GM19438 (cell line): ENCODE data around the gene P2RY8.
"Not testable (repeated sequence)": the region's sequence is repeated elsewhere in the genome, so short reads cannot be mapped to it uniquely, and the experiment has no call there.

Experiments
- ATAC-seq: cut with Tn5 transposase; IDR thresholded peaks from one replicate; pipeline ENCODE4 v1.9.1; 2021; ENCODE audit warnings: low read depth; ENCODE audit not compliant: unreplicated experiment

P2RY8 gene

DNA sequence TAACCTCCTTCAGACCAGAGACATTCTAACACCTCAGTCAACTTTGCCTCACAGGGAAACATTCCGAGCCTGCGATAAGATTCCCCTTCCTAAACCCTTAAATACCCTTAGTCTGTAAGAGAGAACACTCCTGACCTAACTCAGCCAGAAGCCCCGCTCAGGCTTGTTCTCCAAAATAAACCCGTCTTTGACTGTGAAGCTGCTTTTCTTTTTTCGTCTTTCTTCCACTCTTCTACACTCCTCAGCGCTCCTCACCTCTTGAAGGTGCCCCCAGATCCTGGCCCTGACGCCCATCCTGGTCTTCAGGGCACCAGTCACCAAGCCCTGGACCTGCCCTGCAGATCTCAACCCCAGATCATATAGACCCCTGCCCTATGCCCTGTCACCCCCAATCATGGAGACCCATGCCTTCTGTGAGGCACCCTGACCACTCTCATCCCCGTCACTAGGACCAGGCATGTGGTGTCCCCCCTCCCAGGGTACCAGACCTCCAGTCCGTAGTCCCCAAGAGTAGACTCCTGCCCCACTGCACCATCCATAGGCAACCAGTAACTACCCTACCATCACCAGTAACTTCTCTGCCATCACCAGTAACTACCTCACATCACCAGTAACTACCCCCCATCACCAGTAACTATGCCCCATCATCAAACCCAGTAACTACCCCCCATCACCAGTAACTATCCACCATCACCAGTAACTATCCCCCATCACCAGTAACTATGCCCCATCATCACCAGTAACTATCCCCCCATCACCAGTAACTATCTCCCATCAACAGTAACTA is 87.8 kb downstream of the P2RY8 start:
- ATAC-seq, result no peak

DNA sequence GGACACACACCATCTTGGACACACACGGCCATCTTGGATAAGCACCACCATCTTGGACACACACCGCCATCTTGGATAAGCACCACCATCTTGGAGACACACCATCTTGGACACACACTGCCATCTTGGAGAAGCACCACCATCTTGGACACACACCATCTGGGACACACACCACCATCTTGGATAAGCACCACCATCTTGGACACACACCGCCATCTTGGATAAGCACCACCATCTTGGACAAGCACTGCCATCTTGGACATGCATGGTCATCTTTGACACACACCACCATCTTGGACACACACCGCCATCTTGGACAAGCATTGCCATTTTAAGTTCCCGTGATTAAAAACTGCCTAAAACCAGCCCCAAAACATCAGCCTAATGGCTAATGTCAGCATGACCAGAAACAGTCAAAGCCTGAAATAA is 88.4 kb downstream of the P2RY8 start:
- not testable (repeated sequence) for ATAC-seq

DNA sequence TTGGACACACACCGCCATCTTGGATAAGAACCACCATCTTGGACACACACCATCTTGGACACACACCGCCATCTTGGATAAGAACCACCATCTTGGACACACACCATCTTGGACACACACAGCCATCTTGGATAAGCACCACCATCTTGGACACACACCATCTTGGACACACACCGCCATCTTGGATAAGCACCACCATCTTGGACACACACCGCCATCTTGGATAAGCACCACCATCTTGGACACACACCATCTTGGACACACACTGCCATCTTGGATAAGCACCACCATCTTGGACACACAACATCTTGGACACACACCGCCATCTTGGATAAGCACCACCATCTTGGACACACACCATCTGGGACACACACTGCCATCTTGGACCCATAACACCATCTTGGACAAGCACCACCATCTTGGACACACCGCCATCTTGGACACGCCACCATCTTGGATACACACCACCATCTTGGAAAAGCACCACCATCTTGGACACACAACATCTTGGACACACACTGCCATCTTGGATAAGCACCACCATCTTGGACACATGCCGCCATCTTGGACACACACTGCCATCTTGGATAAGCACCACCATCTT is 88.9 kb downstream of the P2RY8 start:
- ATAC-seq, result not testable (repeated sequence)

DNA sequence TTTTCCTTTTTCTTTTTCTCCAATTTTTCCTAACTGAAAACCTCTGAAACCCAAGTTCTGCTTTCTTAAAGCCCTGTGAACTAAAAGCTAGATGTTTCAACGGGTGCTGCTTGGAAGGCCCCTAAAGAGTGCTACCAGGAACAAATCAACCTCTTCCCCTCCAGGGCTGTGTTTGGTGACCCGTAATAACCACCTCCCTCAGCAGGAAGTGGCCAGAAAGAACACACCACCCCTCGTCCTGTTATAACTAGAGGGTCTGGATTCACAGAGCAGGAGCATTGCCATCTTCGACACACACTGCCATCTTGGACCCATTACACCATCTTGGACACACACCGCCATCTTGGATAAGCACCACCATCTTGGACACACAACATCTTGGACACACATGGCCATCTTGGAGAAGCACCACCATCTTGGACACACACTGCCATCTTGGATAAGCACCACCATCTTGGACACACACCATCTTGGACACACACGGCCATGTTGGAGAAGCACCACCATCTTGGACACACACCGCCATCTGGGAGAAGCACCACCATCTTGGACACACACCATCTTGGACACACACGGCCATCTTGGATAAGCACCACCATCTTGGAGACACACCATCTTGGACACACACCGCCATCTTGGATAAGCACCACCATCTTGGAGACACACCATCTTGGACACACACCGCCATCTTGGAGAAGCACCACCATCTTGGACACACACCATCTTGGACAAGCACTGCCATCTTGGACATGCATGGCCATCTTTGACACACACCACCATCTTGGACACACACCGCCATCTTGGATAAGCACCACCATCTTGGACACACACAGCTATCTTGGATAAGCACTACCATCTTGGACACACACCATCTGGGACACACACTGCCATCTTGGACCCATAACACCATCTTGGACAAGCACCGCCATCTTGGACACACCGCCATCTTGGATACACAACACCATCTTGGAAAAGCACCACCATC is 89.7 kb downstream of the P2RY8 start:
- not testable (repeated sequence) for ATAC-seq

DNA sequence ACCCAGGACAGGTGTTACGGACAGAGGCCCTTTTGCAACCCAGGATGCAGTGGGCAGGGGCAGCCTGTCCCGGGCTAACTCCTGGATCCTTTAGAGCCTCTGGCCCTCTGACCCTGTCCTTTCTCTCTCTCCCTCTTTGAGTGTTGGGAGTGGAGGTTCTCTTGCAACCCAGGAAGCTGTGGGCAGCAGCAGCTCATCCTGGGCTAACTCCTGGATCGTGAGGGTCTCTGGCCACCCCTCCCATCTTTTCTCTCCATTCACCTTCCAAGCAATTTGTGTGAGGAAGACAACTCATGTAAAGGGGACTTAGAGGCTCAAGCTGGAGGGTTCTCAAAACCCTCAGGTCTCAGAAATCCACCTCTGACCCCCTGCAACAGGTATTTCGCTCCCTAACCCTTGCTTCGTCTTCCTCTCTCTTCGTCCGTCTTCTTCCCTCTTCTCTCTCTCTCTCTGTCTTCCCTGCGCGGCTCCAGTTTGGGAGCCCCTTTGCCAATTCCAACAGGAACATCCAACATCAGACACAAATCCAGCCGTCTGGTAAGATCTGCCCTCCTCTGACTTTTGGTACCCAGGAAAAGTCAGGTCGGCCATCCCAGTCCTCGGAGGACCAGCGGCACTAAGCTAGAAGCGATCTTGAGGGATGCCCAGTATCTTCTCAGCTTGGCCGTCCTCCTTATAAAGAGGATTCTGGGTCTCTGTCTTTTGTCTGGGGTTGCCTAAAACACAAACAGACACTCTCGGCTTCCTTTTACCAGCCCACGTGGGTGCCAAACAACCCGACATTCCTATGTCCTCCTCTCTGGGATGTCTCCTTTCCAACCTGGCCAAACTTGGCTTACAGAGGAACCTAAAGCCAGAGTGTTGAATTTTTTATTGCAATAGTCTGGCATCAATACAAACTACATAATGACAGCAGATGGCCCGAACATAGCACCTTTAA is 92.2 kb downstream of the P2RY8 start:
- ATAC-seq, result no peak

DNA sequence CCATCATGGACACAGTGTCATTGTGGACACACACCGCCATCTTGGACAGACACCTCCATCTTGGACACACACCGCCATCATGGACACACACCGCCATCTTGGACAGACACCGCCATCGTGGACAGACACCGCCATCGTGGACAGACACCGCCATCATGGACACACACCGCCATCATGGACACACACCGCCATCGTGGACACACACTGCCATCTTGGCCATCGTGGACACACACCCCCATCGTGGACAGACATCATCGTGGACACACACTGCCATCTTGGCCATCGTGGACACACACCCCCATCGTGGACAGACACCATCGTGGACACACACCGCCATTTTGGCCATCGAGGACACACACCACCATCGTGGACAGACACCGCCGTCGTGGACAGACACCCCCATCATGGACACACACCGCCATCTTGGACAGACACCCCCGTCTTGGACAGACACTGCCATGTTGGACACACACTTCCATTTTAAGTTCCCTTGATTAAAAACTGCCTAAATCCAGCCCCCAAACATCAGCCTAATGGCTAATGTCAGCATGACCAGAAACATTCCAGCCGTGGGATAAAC is 93.4 kb downstream of the P2RY8 start:
- no peak for ATAC-seq

DNA sequence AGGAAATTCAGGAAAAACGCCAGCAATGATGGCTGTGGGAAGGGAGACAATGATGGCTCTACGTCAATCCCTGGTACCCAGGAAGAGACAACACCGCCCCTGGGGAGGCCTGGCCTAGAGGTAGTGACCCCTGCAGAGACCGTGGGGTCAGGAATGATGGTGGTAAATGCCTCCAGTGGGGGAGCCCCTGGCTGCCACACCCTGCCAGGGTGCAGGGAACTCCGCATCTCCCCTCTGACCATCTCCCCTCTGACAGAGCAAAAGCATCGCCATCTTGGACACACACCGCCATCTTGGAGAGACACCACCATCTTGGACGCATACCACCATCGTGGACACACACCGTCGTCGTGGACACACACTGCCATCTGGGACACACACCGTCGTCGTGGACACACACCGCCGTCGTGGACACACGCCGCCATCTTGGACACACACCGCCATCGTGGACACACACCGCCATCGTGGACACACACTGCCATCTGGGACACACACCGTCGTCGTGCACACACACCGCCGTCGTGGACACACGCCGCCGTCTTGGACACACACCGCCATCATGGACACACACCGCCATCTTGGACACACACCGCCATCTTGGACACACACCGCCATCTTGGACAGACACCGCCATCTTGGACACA is 94.1 kb downstream of the P2RY8 start:
- ATAC-seq, result no peak

DNA sequence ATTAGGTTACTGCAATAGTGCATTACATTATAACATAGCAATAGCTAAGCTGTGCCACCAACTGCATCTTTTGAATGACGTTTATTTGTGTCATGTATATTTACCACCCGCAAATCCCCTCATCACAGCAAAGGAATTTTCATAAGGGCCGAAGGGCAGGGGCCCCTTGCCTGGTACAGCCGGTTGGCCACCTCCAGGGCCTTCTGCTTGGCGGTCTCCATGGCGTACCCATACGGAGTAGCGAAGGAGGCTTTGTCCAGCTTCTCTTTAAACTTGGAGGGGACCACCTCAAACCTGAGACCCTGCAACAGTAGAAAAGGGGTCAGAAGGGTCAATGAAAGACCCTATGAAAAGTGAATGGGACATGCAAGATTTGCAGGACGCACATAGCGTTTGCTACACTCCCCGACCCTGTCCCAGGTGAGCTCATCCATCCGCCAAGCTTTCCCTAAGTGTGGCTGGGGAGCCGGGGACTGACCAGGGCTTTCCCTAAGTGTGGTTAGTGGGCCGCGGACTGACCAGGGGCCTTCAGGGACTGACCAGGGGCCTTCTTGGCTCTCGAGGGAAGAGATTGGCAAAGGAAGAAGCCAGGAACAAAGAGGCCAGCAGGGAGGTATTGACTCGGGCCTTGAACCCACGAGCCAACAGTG is 94.8 kb downstream of the P2RY8 start:
- ATAC-seq, result no peak

DNA sequence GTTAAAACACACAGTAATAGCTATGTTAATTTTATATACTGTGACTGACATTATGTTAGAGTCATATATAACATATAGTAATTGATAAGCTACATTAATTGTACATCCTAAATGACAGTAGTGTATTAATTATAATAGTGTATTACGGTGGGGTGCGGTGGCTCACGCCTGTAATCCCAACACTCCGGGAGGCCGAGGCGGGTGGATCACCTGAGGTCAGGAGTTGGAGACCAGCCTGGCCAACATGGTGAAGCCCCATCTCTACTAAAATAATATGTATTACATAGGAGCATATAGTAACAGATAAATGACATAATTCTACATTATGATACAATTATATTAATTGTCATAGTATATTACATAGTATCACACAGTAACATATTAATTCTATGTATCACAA is 96.5 kb downstream of the P2RY8 start:
- no peak for ATAC-seq

DNA sequence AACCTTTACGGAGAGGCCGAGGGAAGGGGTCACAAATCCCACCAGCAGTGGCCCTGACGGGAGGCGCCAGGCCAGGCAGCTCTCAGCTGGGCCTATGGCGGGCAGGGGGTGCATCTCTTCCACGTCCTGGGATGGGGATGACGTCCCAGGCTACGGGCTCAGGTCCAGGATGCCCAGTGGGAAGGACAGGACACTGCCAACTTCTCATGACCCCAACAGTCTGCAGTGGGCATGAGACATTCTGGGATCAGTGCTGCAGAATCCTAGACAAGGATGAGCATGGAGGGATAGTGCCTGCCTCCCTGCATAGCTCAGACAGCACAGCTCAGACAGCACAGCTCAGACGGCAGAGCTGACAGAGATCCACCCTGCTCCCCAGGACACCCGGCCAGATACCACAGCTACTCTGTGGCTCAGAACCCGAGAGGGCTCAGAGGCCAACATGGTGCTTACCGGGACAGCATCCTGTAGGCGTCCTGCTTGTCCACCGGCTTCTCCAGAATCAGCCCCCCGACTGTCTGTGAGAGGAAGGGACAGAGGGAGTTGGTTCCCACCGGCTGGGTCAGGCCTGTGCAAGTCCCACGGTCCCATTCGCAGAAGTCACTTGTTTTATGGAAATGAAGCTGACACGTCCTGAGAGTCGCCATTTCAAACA is 101.6 kb downstream of the P2RY8 start:
- ATAC-seq, result no peak

DNA sequence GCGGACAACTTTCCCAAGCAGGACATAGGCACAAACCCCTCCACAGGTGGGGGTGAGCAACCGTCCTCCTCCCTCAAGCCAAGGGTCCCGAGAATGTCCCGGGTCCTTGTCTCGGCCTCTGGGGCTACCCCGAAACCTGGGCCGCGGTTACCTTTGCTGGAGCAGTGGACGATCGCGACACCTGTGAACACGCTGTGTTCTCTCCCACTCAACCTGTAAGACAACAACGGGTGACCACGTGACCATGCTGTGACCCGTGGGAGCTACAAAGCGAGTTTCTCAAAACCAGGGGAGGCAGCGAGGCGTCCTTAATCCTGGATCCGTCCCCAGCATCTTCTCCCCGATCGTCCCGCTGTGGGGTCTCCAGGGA is 102.1 kb downstream of the P2RY8 start:
- no peak for ATAC-seq

DNA sequence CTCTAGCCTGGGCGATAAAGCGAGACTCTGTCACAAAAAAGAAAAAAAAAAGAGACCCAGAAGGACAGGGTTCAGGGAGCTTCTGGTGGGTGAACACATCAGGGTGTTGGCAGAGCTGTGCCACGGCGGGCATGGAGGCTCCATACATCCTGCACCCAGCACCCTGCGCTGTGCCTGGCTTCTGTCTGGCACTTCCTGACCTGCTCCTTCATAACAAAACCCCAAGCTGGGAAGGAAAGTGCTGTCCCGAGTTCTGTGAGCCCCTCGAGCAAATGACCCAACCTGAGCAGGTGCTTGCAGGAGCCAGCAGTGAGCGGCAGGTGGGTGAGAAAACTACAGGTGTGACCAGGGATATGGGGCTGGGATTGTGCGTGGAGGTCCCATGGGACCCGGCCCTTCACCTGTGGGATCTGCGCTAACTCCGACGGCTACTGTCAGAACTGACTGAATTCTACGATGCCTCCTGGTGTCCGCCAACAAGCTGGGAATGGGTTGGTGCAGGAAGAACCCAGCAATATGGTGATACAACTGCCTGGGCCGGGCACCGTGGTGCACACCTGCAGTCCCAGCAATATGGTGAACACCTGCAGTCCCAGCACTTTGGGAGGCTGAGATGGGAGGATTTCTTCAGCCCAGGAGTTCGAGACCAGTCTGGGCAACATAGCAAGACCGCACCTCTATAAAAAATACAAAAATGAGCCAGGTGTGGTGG is 103.2 kb downstream of the P2RY8 start:
- no peak for ATAC-seq

DNA sequence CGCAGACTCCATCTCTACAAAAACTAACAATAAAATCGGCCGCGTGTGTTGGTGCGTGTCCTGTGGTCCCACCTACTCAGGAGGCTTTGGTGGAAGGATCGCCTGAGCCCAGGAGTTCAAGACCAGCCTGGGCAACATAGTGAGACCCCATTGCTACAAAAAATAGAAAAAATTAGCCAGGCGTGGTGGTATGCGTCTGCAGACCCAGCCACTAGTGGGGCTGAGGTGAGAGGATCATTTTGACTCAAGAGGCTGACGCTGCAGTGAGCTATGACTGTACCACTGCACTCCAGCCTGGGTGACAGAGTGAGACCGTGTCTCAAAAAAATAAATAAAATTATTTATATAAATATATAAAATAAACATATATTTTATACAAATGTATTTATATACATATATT is 106.5 kb downstream of the P2RY8 start:
- no peak for ATAC-seq

DNA sequence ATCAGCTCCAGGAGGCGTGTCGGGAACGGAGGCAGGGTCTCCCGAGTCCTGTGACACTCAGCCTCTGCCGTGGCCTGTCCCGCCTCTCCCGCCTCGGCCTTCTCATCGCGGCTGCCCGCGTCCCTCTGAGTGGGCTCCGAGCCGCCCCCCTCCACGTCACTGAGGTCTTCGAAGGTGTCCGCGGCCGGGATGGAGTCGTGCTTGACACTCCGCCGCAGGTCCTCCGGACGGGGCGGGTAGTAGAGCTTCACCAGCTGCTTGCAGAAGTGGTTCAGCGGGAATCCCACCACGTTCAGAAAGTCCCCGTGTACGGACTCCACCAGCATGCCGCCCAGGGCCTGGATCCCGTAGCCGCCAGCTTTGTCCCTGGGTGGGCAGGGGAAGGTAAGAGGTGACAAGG is 109.2 kb downstream of the P2RY8 start:
- no peak for ATAC-seq

DNA sequence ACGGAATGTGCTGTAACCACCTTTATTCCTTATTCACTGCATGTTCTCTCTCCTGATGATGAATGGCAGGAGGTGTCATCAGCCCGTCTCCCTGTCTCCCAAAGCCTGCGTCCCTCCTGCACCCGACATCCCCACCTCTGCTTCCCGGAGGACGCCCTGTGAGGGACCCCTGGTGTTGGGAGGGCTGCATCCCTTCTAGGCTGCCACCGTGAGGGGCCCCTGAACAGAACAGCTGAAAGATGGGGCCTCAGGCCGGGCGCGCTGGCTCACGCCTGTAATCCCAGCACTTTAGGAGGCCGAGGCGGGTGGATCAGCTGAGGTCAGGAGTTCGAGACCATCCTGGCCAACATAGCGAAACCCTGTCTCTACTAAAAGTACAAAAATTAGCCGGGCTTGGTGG is 110.7 kb downstream of the P2RY8 start:
- ATAC-seq, result not testable (repeated sequence)

DNA sequence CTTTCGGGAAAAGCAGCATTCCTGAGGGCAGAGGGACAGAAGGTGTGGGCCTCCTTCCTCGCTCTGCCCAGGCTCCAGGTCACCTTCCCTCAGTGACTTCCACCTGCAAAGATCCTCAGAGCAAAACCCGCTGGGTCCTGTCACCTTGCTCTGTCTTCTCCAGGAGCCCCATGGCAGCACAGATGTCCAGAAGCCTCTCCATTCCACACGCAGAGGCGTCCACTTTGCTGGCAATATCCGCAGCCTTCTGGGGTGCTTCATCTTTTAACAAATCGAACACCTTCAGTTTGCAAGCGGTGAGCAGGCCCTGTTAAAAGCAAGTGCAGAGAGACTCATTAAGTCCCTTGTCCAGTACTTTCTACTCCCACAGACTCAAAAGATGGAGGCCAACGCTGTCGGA is 111.6 kb downstream of the P2RY8 start:
- ATAC-seq, result no peak

DNA sequence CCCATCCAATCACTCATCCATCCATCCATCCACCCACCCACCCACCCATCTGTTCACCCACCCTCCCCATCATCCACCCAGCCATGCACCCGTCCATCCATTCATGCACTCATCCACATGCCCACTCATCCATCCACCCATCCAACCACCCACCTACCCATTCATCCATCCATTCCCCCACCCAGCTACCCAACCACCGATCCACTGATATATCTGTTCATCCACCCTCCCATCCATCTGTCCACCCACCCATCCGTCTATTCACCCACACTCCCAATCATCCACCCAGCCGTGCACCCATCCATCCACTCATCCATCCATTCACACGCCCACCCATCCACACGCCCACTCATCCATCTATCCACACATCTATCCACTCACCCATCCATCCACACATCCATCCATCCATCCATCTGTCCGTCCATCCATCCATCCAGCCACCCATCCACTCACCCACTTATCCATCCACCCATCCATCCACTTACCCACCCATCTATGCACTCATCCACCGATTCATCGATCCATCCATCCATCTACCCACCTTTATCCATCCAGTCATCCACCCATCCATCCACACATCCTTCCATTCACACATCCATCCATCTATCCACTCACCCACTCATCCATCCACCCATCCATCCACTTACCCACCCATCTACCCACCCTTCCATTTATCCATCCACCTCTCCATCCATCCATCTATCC is 112.7 kb downstream of the P2RY8 start:
- no peak for ATAC-seq
